Measurements from ENCODE around the gene TOP2A.
A peak's percentile ranks its signal among the peaks of the same experiment; 100 is the strongest.

TOP2A gene

GRCh38 chr17:40452216-40452787 lies 34.6 kb upstream of the TOP2A start:
- no peak for DNase-seq (ENCODE audit: low read depth)

- DNase-seq (ENCODE audit: low read depth) = no peak
Observed at GRCh38 chr17:40451420-40451819, 33.7 kb upstream of the TOP2A start.

GRCh38 chr17:40450175-40450574 lies 32.5 kb upstream of the TOP2A start:
- DNase-seq (ENCODE audit: low read depth) = no peak

GRCh38 chr17:40448639-40449261 lies 31.1 kb upstream of the TOP2A start:
- no peak for DNase-seq (ENCODE audit: low read depth)

GRCh38 chr17:40448213-40448638 lies 30.5 kb upstream of the TOP2A start:
- DNase-seq (ENCODE audit: low read depth) = no peak

- DNase-seq (ENCODE audit: low read depth) = no peak
Observed at GRCh38 chr17:40447806-40448205, 30.1 kb upstream of the TOP2A start.

- DNase-seq (ENCODE audit: low read depth) = no peak
Observed at GRCh38 chr17:40447148-40447644, 29.5 kb upstream of the TOP2A start.

- DNase-seq (ENCODE audit: low read depth) = no peak
Observed at GRCh38 chr17:40445751-40446468, 28.2 kb upstream of the TOP2A start.

- no peak for DNase-seq (ENCODE audit: low read depth)
Observed at GRCh38 chr17:40443988-40444899, 26.5 kb upstream of the TOP2A start.

GRCh38 chr17:40443196-40443987 lies 25.7 kb upstream of the TOP2A start, which contains the start of gene IGFBP4:
IGFBP4 (plus strand) TSS chr17:40443450; CDS start chr17:40443736, 286 bp downstream.
- DNase-seq (ENCODE audit: low read depth) = peak; percentile 27

- no peak for DNase-seq (ENCODE audit: low read depth)
Observed at GRCh38 chr17:40442392-40443195, 24.9 kb upstream of the TOP2A start.

GRCh38 chr17:40440166-40440565 lies 22.5 kb upstream of the TOP2A start:
- no peak for DNase-seq (ENCODE audit: low read depth)

GRCh38 chr17:40437095-40437732 lies 19.5 kb upstream of the TOP2A start:
- DNase-seq (ENCODE audit: low read depth) = no peak

GRCh38 chr17:40436636-40437035 lies 18.9 kb upstream of the TOP2A start:
- DNase-seq (ENCODE audit: low read depth) = no peak

GRCh38 chr17:40433551-40434415 lies 16.1 kb upstream of the TOP2A start:
- no peak for DNase-seq (ENCODE audit: low read depth)

- DNase-seq (ENCODE audit: low read depth) = no peak
Observed at GRCh38 chr17:40432864-40433528, 15.3 kb upstream of the TOP2A start.

- no peak for DNase-seq (ENCODE audit: low read depth)
Observed at GRCh38 chr17:40431231-40431602, 13.5 kb upstream of the TOP2A start.

Measured in stimulated activated CD8-positive, alpha-beta memory T cell treated with anti-CD3 and anti-CD28 coated beads, Interleukin-15, amount 100 ng/mL, for 1 hour (primary cell).